ENCODE data around the gene ABL1.

ABL1 gene

DNA sequence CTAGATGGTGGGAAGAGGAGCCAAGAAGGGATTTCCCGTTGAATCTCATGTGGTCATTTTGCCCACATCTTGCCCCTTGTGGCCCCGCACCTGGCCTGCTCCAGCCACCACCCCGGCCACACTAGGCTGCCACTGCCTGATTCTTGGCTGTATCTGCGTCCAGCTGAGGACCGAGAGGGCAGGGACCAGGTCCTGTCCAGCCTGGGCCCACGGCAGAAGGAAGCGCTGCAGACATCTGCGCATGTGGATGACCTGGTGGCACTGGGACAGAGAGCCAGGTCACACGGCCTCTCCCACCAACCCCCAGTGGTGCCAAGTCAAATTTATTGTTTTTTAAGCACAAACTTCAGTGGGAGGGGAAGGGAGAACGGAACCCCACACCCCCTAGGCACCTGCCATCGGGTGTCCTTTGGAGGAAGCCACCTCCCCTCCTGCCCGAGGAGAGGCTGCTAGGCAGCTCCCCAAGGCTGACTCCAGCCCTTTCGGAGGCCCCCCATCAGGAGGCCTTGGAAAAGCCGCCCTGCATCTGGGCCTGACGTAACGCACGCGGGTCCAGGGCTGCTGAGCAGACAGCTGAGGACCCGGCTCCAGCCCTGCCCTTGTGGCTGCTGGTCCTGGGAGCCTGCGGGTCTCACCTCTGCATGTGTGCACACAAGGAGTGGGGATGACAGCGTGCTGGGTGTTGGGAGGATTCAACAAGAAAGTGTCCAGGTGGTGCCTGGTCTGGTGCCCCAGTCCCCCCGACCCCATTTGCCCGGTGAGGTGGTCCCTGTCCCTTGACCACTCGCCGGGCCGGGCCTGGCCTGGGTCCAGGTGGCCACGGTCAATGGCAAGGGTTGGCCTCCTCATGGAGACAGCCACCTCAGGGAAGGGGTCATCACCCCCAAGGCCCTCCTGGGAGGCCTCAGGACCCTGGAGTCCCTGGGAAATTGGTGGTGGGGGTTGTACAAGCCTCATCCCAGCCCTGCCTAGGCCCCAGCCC, 67.4 kb downstream of the ABL1 start:
- TF ChIP-seq, protein P1, sequence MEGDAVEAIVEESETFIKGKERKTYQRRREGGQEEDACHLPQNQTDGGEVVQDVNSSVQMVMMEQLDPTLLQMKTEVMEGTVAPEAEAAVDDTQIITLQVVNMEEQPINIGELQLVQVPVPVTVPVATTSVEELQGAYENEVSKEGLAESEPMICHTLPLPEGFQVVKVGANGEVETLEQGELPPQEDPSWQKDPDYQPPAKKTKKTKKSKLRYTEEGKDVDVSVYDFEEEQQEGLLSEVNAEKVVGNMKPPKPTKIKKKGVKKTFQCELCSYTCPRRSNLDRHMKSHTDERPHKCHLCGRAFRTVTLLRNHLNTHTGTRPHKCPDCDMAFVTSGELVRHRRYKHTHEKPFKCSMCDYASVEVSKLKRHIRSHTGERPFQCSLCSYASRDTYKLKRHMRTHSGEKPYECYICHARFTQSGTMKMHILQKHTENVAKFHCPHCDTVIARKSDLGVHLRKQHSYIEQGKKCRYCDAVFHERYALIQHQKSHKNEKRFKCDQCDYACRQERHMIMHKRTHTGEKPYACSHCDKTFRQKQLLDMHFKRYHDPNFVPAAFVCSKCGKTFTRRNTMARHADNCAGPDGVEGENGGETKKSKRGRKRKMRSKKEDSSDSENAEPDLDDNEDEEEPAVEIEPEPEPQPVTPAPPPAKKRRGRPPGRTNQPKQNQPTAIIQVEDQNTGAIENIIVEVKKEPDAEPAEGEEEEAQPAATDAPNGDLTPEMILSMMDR (IDR thresholded peaks at IDR 0.05; ENCODE audit: low read depth, low read length), result no peak
- DNase-seq (ENCODE audit: low read depth in 2 of 2), result no peak
- H3K4me3 ChIP-seq (replicated peaks in 1 of 2; ENCODE audit: low read depth in 2 of 2, low read length in 2 of 2), result no peak overlapping the region

DNA sequence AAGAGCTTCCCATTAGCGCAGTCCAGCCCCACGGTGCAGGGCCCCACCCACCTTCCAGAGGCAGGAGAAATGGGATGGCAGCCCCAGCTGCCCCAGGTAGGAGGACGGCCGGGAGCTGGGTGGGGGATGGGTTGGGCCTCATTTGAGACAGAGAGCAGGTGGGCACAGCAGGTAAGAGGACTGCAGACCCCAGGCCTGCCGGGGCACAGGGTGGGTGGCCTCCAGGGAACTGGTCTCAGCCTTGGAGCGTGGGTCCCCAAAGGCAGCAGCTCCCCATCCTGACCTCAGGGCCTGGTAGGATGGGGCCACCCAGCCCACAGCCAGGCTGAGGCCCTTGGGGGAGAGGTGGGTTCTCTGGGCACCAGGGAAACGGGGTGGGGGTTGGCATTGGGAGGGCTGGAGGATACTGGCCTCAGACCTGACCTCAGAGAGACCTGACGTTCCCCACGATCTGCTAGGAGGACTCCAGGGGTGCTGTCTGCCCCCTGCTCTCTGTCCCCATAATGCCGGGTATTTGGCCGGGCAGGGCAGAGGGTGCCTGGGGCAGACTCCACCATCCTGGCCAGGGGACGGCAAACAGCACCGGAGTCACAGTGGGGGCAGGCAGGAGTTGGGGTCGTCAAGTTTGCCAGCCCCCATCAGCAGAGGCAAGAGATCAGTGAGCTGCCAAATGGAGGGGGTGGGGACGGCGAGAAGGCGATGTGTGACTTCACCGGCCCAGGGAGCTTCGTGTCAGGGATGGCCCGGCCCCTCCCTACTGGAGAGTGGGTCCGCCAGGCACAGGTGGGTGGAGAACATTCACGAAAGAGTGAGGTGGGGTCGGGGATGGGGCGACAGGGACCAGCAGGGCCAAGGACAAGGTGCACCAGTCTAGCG, 68.4 kb downstream of the ABL1 start:
- no peak overlapping the region for H3K4me3 ChIP-seq (replicated peaks in 1 of 2; ENCODE audit: low read depth in 2 of 2, low read length in 2 of 2)
- DNase-seq (ENCODE audit: low read depth in 2 of 2), result no peak
- TF ChIP-seq, protein P1 (IDR thresholded peaks at IDR 0.05; ENCODE audit: low read depth, low read length), result no peak

DNA sequence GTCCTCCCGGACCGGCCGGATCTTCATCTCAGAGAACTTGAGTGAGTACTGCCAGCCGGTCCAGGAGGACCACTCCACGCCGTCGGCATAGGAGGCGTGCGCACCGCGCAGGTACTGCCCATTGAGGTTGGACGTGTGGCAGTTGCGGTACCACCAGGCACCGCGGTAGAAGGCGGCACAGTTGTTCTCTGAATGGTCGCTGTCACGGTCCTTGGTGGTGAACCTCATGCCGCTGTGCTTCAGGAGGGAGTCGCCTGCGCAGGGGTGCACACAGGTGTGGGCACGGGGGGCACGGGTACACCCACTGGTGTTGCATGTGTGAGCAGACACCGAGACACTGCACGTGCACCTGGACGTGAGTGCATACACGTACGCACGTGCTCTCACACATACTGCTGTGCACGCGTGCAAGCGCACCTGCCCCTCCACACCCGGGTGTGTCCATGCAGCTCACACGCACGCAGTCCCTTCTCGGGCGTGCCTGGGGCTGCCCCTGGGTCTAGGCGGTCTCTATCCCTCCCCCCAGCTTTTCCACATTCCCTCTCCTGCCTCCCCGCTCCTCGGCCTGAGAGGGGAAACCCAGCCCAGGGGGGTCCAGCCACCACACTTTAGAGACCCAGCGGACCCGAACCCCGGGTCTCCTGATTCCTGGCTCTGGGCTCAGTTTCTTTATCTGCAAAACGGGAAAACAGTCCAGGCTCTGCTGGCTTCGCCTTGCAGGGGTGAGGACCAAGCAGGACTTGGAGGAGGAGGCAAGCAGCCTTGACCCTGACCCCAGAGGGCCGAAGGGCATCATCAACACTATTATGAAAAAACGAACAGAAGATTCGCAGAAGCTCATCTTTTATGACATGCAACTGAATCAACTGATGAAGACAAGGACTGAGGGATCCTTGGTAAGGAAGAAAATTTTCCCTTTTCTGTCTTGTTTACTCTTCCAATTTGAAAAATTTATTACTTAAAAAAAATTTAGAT, 69.3 kb downstream of the ABL1 start:
- no peak overlapping the region for H3K4me3 ChIP-seq (replicated peaks in 1 of 2; ENCODE audit: low read depth in 2 of 2, low read length in 2 of 2)
- DNase-seq (ENCODE audit: low read depth in 2 of 2), result no peak
- TF ChIP-seq, protein P1 (IDR thresholded peaks at IDR 0.05; ENCODE audit: low read depth, low read length), result no peak

DNA sequence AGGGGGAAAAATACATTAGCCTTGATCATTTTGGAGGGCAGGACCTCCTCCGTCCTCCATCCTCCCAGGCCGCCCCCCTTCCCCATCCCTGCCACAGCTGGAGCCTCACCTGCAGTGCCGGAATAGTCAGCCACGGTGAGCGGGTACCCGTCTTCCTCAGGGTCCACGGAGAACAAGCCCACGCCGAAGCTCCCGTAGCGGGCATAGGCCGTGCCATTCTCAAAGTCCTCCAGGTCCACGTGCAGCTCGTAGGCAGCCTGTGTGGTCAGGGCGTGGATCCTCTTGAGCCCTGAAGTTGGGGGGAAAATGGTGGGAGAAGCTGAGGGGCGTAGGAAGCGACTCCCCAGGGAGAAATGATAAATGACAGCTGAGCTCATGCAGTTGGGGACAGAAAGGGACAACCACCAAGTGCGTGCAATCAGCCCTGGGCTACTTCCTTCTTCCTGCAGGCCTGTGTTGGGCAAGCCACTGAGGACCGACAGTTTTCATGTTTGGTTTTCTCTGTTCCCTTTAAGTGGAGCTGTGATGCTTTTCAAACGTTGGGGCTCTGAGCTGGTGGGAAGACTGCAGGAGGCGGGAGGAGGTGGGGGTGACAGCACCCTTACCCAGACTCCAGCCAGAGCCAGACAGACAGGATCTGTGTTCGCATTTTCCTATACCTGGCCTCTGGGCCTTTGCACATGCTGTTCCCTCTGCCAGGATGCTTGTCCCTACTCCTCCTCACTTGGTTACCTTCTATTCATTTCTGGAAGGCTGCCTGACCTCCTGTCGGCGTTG, 70.3 kb downstream of the ABL1 start:
- TF ChIP-seq, protein P1 (IDR thresholded peaks at IDR 0.05; ENCODE audit: low read depth, low read length), result no peak
- DNase-seq (ENCODE audit: low read depth in 2 of 2), result no peak
- H3K4me3 ChIP-seq (replicated peaks in 1 of 2; ENCODE audit: low read depth in 2 of 2, low read length in 2 of 2), result no peak overlapping the region

DNA sequence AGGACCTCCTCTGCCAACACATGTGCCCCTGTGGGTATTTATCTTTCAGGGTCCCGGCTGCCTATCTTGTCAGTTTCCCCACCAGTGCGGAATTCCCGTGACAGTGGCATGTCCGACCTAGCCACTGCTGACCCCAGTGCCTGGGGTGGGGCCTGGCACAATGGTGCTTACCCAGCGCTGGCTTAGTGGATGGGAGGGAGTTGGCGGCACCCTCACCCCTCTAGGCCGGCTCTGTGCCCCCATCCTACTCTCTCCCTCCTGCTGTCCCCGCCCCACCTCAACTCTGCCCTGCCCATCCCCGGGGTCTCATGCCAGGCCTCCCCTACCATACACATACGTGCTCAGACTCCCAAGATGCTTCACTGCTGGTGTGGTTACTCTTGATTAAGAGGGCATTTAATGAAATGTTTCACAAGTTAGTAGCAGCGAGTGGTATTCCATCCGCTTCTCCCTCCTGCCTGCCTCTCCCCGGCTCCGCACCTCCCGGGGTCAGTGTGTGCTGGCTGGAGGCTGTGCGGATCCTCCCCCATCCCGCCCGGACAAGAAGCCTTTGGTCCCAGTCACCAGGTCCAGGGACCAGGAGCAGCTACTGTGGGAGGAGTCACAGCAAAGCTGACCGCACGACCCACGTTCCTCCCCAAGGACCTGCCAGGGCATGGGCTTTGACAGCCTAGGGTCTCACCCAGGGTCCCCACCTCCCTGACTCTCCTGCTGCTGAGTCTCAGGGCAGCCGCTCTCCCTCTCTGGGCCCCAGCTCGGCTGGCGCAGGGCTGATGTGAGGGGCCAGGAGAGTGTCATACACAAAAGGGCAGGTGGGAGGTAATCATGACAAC, 71.1 kb downstream of the ABL1 start:
- DNase-seq (ENCODE audit: low read depth in 2 of 2), result no peak
- TF ChIP-seq, protein P1 (IDR thresholded peaks at IDR 0.05; ENCODE audit: low read depth, low read length), result no peak
- no peak overlapping the region for H3K4me3 ChIP-seq (replicated peaks in 1 of 2; ENCODE audit: low read depth in 2 of 2, low read length in 2 of 2)
